GM12878 (cell line): ENCODE data around the gene GANAB. TPM values are rescaled to one million over a fixed set of nuclear protein-coding genes. Genes with fewer than 3 reads are reported as not detected.

Experiments used
- ATAC-seq: fragments of 200-7000 bp; cut with Tn5 transposase; 3 replicates; pipeline ENCODE4 v1.9.1; 2020; ENCODE audit warnings: mild to moderate bottlenecking, moderate library complexity
- BruUV-seq: library from RNA; stranded (reverse); fragments of 400-500 nt; replicated peaks from 2 replicates; lab custom pipeline; 2021; lab: Mats Ljungman, UMichigan
- CTCF ChIA-PET: fragments of 300-600 bp; sonication (Branson Sonifier 250); formaldehyde crosslinking; extraction: SDS; loops from one replicate; lab custom pipeline; 2021; ENCODE audit warnings: inconsistent platforms; lab: Yijun Ruan, JAX
- POLR2A ChIA-PET: fragments of 350-600 bp; formaldehyde crosslinking; extraction: SDS; loops from one replicate; lab custom pipeline; 2021; ENCODE audit warnings: inconsistent platforms; lab: Charles Lee
- RAD21 ChIA-PET: fragments of 300-600 bp; sonication (Branson Sonifier 250); formaldehyde crosslinking; loops from one replicate; lab custom pipeline; 2023; ENCODE audit warnings: antibody characterized with exemption; ENCODE audit not compliant: unreplicated experiment; lab: Charles Lee
- SMC1A ChIA-PET: fragments of 300-600 bp; sonication (Branson Sonifier 250); formaldehyde crosslinking; loops from one replicate; lab custom pipeline; 2023; ENCODE audit not compliant: unreplicated experiment, uncharacterized antibody; lab: Charles Lee
- DNase-seq: peaks from one replicate; pipeline ENCODE4 v3.0.0-alpha.2; 2011; ENCODE audit warnings: low read depth, low spot score
- FAIRE-seq: peaks from 3 replicates; lab custom pipeline; 2011; peaks lifted over from hg19 to GRCh38; lab: Jason Lieb, UNC
- H2AFZ ChIP-seq: 2 replicates; pipeline ENCODE4 v1.6.0; 2011; ENCODE audit warnings: low read depth, low read length, control low read depth; ENCODE audit not compliant: control insufficient read depth
- H3K27ac ChIP-seq: 2 replicates; pipeline ENCODE4 v1.5.1; 2011; ENCODE audit warnings: control low read depth; ENCODE audit not compliant: control insufficient read depth, insufficient read depth
- H3K27me3 ChIP-seq, 2 experiments: replicated peaks in 1 of 2; 2 replicates each; pipeline versions ENCODE4 v1.6.0 to v1.6.1; 2011; ENCODE audit warnings: low read length in 1 of 2; ENCODE audit not compliant: control insufficient read depth in 2 of 2, insufficient read depth in 2 of 2
- H3K36me3 ChIP-seq, 2 experiments: 2 replicates each; pipeline ENCODE4 v1.5.1; 2011; ENCODE audit warnings: low read length in 1 of 2; ENCODE audit not compliant: control insufficient read depth in 2 of 2, insufficient read depth in 2 of 2
- H3K4me1 ChIP-seq: 2 replicates; pipeline ENCODE4 v1.6.1; 2011; ENCODE audit warnings: mild to moderate bottlenecking, low read length, moderate library complexity, mixed read lengths; ENCODE audit not compliant: control insufficient read depth, insufficient read depth
- H3K4me2 ChIP-seq: 2 replicates; pipeline ENCODE4 v1.6.0; 2011; ENCODE audit warnings: control low read depth; ENCODE audit not compliant: control insufficient read depth, insufficient read depth
- H3K4me3 ChIP-seq: fragments of 200-600 bp; sonication (generic); 2 replicates; pipeline ENCODE4 v1.5.1; 2016
- H3K79me2 ChIP-seq: 2 replicates; pipeline ENCODE4 v1.6.0; 2011; ENCODE audit warnings: low read length; ENCODE audit not compliant: control insufficient read depth, insufficient read depth
- H3K9ac ChIP-seq: 2 replicates; pipeline ENCODE4 v1.8.0; 2011; ENCODE audit warnings: low read length, control low read depth, mixed read lengths; ENCODE audit not compliant: control insufficient read depth, insufficient read depth
- H3K9me3 ChIP-seq: replicated peaks from 3 replicates; pipeline ENCODE4 v1.5.1; 2011; ENCODE audit warnings: mild to moderate bottlenecking, low read length; ENCODE audit not compliant: control insufficient read depth, insufficient read depth
- H4K20me1 ChIP-seq: 2 replicates; pipeline ENCODE4 v1.6.0; 2011; ENCODE audit not compliant: control insufficient read depth, insufficient read depth
- CBX5 ChIP-seq: sonication (generic); IDR thresholded peaks from 2 replicates; pipeline ENCODE4 v1.6.1; 2016; ENCODE audit warnings: low read depth, moderate library complexity, mild to moderate bottlenecking, inconsistent platforms
- ELK1 ChIP-seq: IDR thresholded peaks from 2 replicates; pipeline ENCODE4 v1.6.1; 2012; ENCODE audit warnings: low read depth, low read length, improper control_type of control experiment
- GABPA ChIP-seq: IDR thresholded peaks from 2 replicates; pipeline ENCODE4 v1.6.1; 2014; ENCODE audit warnings: antibody characterized with exemption, low read depth, mild to moderate bottlenecking, inconsistent platforms
- GATAD2B ChIP-seq: fragments of 450-650 bp; conservative IDR thresholded peaks from 2 replicates; pipeline ENCODE4 v1.6.1; 2017; ENCODE audit warnings: low read depth, mild to moderate bottlenecking, moderate library complexity
- HCFC1 ChIP-seq: fragments of 150-350 bp; IDR thresholded peaks from 2 replicates; pipeline ENCODE4 v1.6.1; 2014; ENCODE audit warnings: low read length
- POLR2A ChIP-seq: IDR thresholded peaks from 2 replicates; pipeline ENCODE4 v1.6.1; 2011; ENCODE audit warnings: low read depth, mild to moderate bottlenecking, low read length
- POLR2AphosphoS2 ChIP-seq: IDR thresholded peaks from 2 replicates; pipeline ENCODE4 v1.6.1; 2011; ENCODE audit warnings: low read depth, mild to moderate bottlenecking, low read length, improper control_type of control experiment, moderate library complexity
- WGBS: methylation state at CpG from one replicate; pipeline ENCODE4 v1.1.6; 2016; ENCODE audit warnings: low lambda C conversion rate; ENCODE audit not compliant: insufficient replicate concordance, insufficient coverage; ENCODE audit errors: missing lambda C conversion rate; 5-methylcytosine and 5-hydroxymethylcytosine counted together
- in situ Hi-C: fragments of 300-500 bp; cut with MboI; formaldehyde crosslinking; loops from 9 replicates; pipeline ENCODE4 v1.14.3; 2018; ENCODE audit warnings: mixed read lengths
- intact Hi-C: fragments of 100-400 bp; cut with micrococcal nuclease; formaldehyde crosslinking; loops from one replicate; pipeline ENCODE4 v1.14.2; 2022; ENCODE audit not compliant: unreplicated experiment
- polyA plus RNA-seq, 11 experiments: library from polyadenylated mRNA; depleted of rRNA in 4 of 11; unstranded in 6 of 11; stranded (reverse) in 5 of 11; fragments of >200 nt; fragmentation: Nextera tagmentation in 4 of 11; fragmentation: Illumina TruSeq in 1 of 11; extraction: Ambion mirVana in 4 of 11; extraction: Trizol in 1 of 11; gene quantifications; 1 replicate in 1 of 11; 2 replicates in 10 of 11; pipeline versions ENCODE4 v1.2.1 to v1.2.3, GENCODE V29; 2011 to 2016; ENCODE audit warnings: inconsistent platforms in 2 of 11, missing spikeins in 2 of 11, low read depth in 1 of 11
- total RNA-seq, 4 experiments: library from RNA; depleted of rRNA in 3 of 4; stranded (reverse); fragments of >200 nt in 3 of 4; fragmentation: Illumina TruSeq in 1 of 4; extraction: Trizol in 1 of 4; gene quantifications; 2 replicates each; pipeline versions ENCODE4 v1.2.1 to v1.2.3, GENCODE V29; 2013 to 2021

GANAB gene
- total and polyA plus RNA-seq, 10 of the 15 experiments (the other 5 are each of a cell fraction or from before 2014, with no cell fraction given) = 4.5 to 175 (median 102) TPM

GRCh38 chr11:62614275-62614674 is 32.1 kb downstream of the GANAB start:
- ATAC-seq (no peak), FAIRE-seq (no peak), DNase-seq (no peak)
- Histone ChIP-seq H3K27ac (no peak overlapping the region), H3K9me3 (no peaks in the 10 kb centered on the region), H3K79me2 (peaks cover 16% of the 10 kb centered on the region), H4K20me1 (no peaks in the 10 kb centered on the region), H3K4me3 (no peak overlapping the region), H3K27me3 (no peaks in the 10 kb centered on the region), H3K4me1 (peaks cover 8% of the 10 kb centered on the region), H3K4me2 (no peak overlapping the region), H3K36me3 (no peaks in the 10 kb centered on the region; a peak in 2 of 4 replicates), H2AFZ (no peak overlapping the region), H3K9ac (no peak overlapping the region)
- POLR2A ChIA-PET = interaction anchor here (0.8 kb wide), 1 partner anchor 23 kb away, joined by 3 read pairs; the partner anchor contains the start of gene TUT1
- CTCF ChIA-PET = no interaction called here
- no TSS peak for BruUV-seq
- in situ Hi-C loops (no loop called here), intact Hi-C loops (loop anchor here (5.0 kb wide), 1 partner anchor 58 kb away; the partner anchor contains the start of genes LBHD1 and UQCC3)
- SMC1A ChIA-PET = no interaction called here
- RAD21 ChIA-PET = interaction anchor here (1.7 kb wide), 1 partner anchor 8 kb away, joined by 6 read pairs; the partner anchor contains the start of gene B3GAT3
- TF ChIP-seq GABPA = no peak
- TF ChIP-seq HCFC1 = no peak
- peak; percentile 52 for TF ChIP-seq POLR2A
- TF ChIP-seq CBX5 = no peak
- no peak for TF ChIP-seq GATAD2B
- no peak for TF ChIP-seq POLR2AphosphoS2
- TF ChIP-seq ELK1 = no peak
- WGBS = 93% methylated on average over 8 of the region's 8 CpGs
